ENCODE data around the gene TFEB.
A peak's percentile ranks its signal among the peaks of the same experiment; 100 is the strongest.

Gene TFEB

DNA sequence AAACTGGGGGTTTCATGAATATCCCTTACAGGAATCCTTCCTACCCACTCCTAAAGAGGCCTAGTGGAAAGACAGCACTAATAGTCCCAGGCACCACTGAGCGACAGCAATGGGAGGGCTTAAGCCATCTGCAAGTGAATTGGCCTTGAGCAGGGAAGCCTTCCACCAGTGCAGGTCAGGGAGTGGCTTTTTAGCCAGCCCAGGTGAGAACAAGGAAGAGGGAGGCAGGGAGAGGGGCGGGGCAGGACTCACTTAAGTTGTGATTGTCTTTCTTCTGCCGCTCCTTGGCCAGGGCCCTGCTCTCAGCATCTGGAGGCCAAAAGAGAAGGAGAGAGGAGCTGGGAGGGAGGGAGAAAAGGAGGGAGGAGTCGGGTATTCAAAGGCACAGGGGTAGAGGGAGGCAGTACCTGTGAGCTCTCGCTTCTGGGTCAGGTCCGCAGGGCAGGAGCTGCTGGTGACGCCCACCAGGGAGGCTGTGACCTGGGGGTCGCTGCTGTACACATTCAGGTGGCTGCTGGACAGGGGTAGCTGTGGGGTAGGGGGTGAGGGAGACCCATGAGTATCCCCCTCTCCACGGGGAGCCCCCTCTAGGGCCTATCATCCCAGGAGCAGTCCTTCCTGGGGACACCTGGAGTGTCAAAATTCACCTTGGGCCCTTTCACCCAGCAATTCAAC is 47.8 kb downstream of the TFEB start:
- no peak for DNase-seq

DNA sequence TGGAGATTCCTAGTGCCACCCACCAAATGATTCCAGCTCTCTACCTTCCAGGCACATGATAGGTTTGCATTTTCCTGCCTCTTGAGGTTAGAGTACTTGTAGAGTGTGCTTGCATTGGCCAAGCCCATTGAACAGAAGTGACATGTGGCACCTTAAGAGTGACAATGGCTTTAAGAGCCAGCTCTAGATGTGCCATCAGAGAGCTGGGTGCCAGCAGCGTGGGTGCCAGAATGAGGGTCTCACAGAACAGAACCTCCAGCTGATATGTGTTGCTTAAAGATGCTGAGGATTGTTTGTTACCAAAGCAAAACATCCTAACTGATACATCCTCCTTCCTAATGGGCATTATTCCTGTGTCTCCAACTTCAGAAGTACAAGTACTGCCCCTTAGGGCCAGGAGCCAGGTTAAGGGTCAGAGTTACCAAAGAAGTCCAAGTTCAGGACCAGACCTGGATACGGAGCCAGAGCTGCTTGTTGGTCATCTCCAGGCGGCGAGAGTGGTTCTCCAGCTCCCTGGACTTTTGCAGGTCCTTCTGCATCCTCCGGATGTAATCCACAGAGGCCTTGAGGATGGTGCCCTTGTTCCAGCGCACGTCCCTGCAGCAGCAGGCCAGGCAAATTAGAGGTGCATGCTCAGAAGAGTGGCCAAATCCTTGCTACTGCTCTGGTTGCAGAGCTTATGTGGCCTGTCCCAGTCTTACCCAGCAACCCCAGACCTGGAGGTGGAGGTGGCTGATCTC is 49.6 kb downstream of the TFEB start:
- no peak for DNase-seq

DNA sequence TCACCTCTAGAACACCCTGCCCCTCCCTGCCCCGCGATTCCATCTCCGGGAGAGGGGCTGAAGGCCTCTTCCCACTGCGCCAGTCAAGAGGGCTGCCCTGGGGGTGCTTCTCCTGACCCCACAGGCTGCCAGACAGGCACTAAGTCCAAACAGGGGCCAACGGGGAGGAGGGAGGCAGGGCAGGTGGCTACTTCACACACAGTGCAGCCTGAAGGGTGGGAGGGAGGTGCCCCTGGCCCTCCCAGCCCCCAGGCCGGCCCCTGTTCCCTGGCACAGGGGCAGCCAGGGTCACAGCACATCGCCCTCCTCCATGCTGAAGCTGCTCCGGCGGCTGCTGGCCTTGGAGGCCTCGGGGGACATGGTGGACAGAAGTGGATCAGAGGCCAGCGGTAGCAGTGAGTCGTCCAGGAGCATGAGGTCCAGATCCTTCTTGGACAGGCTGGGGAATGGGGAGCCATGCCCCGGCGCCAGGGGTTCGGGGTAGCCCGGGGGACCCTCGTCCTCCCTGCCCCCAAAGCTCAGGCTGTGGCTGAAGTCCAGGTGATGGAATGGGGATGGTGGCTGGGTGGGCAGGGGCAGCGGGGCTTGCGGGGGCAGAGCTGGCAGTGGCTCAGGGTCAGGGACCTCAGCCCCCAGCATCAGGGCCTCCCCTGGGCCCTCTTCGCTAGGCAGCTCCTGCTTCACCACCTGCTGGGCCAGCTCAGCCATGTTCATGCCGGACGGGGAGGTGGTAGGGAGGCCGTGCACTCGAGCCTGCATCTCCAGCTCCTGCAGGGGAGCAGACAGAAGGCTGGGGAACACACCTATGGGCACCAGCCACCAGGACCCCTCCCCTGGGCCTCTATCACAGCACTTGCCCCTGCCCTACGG is 50.9 kb downstream of the TFEB start:
- no peak for DNase-seq

DNA sequence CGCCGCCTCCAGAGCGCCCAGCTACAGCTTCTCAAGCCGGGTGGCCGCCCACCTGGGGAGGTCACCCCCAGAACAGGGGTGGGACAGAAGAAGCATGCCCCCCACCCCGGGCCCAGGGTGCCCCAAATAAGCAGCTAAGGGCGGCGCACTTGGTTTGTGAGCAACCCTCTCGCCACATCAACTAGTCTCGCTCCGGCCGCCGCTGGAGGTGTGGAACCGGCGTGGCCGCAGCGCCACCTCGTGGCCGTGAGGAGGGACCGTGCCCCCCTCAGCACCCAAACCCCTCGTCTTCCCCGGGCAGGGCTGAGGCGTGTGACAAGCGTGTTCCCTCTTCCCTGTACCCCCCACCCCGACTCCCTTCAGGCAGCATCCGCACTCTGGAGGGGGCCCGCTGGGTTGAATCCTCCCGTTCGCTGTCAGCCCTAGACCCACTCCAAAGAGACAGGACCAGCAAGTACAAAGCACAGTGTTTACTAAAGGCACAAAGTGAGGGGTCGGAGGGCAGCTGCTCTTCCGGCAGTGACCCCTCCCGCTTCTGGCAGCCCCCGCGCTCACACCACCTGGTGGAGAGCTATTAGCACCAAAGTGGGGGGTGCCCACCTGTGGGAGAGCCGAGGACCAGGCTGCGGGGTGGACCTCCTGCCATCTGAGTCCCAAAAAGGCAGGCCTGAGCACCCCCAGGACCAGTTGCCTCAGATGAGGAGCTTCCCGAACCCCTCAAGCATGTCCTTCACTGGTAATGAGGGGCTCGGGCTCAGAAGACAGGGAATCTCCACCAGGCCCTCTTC is 51.7 kb downstream of the TFEB start:
- DNase-seq: peak; percentile 35

DNA sequence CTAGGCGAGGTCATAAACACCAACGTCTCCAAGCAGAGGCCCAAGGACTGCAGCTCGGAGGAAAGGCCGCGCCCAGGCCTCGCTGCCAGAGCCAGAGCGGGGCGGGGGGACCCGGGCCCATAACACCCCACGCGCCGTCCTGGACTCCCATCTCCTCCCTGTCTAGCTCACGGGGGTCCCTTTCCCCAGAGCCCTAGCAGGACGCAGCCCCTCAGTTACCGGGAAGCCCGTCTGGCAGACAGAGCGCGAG is 52.2 kb downstream of the TFEB start:
- DNase-seq: no peak

DNA sequence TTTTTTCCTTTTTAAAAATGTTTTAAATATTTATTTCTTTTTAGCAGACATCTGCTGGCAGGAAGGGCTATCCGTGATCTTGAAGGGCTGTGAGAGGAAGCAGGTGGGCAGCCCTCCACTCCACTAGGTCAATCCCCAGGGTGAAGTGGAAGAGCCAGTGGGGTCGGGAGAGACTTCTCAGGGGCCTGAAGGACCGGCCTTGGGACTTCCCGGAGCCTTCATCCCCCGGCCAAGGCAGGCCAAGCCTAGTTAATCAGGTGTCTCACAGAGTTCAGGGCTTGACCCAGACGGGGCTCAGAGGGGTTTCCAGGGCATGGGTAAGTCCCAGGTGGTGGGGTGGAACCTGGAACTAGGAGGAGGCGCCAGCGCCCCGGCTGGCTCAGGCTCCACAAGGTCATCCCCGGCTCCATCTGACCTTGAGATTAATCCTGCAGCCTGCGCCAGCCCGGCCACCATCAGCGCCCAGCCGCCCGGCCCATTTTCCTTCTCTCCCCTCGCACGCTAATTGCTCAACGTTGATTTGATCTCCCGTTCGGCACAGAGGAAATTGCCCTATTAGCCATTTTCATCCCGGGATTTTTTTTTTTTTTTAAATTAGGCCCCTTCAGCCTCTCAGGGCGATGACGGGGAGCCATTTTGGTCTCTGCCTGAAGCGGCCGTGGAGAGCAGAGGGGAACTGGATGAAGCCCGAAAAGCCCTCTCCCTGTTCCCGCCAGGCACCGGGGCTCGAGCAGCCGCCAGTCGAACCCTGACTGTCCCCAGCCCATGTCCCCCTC is 52.7 kb downstream of the TFEB start:
- DNase-seq: no peak

DNA sequence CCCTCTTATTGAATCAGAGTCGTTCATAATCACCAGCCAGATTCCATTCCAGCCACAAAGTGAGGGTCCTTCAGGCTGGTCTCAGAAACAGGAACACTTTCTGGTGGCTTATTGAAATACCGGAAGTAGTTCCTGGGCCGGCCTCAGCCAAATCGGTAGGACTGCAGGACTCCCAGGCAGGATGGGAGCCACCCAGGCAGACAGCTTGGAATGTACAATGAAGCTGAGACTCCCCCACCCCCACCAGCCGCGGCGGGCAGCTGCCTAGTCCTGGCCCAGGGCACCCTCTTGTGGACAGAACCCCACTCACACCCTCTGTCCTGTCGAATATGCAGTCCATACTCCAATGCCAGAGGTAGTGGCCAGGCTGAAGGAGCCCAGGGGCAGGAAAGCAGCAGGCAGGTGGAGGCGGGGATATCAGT is 53.3 kb downstream of the TFEB start:
- DNase-seq: peak; percentile 58

DNA sequence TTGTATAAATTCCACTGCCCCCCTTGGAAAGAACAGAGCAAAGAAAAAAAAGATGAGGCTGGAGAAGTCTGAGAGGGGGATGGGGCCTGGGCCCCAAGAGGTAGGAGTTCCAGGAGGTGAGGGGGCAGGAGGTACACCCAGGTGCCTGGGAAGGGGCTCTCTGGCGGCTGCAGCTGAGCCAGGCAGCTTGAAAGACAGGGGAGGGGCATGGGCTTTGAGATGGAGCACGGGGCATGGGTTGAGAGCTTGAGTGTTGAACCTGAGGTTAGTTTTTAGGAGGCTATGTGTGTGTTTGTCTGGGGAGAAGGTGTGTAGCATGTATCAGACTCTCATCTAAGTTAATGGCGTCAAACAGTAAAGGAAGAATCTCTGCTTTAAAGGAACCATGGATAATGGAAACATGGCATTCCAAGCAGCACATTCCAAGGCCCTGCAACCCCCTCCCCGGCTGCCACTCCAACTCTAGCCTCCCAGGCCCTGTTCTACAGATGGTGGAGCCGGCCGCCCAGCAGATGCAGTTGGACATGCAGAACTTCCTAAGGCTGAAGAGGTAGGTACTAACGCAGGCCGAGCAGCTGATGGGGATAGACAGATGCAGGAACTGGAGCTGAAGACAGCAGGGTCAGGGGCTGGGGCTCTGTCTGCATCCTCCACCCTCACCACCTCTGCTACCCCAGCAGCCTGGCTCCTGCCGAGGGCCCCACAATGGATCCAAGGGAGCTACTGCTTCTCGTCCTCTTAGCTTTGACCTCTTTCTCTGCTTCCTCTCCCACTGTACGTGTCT is 55.0 kb downstream of the TFEB start:
- DNase-seq: no peak

DNA sequence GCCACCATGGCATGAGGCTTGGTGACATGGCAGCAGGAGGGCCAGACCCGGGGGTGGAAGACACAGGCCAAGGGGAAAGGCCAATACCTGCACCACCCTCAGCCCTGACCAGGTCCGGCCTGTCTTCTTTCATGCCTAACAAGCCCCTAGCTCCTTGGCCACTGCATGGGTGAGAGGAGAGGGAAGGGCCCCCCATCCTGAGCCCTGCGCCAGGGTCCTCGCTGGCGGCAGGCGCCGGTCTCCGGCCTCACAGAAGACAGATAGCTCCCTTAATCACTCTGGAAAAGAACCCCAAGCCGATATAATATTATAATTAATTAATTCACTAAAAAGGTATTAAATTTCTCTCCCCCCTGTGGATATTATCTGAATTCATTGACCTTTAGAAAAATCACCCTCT is 55.7 kb downstream of the TFEB start:
- no peak for DNase-seq

DNA sequence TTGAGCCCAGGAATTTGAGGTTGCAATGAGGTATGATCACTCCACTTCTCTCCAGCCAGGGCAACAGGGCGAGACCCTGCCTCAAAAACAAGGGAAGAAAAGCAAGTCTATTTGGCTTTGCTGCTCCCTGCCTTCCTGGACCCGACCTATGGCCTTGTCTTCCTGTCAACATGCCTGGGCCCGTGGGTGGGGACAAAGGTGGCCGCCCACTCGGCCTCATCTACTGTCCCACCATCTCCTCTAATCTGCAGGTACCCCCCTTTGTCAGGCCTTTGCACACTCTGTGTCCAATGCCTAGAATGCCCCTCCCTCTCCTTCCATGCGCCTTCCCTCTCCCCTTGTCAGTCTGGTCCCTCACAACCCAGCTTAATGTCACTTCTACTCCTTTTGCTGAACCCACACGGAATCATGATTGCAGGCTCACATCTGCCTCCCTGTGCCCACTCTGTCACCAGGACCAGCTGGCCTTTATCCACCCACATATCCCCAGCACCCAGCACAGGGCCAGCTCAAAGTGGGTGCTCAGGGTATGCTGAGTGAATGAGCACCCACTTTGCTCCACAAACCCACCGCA is 56.8 kb downstream of the TFEB start:
- no peak for DNase-seq

DNA sequence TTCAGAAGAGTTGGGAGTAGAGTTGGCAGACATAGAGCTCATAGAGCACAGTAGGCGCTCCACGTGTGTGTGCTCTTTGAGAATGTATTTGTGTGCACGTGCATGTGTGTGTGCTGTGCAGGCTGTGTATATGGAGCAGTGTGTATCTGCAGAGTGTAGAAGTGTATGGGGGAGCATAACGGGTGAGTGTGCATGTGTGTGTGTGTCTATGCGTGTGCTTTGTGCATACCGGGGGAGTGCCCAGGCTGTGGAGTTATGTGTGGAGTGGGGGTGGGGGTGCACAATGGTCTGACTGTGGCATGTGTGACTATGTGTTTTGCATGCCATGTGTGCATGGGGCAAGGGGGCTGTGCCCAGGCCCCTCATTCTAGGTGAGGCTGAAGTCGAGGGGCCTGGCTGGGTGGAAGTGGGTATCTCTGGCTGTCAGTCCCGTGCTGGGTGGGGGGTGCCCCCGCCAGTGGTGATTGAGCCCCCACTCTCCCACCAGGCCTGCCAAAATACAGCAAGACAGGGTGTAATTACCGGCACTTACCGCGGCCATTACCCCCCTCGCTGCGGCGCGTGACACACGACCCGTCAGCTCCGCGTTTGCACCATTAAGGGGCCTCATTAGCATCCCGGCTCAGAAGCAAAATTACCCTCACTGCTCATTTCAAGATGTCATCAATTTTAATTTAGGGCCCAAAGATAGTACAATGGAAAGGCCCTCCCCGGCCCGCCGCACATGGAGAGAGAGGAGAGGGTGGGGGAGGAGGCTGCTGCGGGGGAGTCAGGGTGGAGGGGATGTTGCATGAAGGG is 58.1 kb downstream of the TFEB start:
- DNase-seq: no peak

DNA sequence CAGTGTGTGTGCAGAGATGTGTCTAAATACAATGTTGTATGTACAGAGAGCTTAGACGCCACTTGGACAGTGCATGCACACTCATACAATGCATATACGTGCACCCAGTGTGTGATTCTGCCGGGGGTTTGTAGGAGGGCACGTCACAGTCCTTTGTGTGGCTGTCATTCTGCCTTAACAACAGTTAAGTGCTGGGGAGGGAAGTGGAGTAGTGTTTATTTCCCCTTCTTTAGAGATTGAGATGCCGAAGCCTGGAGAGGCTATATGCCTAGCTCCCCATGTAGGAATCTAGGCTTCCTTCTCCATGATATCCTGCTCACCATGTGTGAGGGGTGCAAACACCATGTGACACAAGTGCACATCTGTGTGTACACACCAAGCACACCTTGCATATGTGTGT is 59.0 kb downstream of the TFEB start:
- no peak for DNase-seq

DNA sequence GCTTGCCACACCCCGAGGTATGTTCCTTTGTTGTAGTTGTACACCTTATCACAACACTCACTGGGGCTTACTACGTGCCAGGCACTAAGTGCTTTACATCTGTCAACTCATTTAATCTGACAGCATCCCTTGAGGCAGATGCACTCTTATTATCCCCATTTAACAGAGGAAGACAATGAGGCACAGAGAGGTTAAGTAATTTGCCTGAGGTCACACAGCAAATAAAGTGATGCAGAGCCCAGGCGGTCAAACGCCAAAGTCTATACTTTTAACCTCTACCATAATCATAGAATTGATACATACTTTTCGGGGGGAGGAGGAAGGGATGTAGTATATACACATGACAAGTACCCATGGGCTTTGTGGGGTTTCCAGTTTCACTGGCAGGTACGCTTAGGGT is 59.4 kb downstream of the TFEB start:
- DNase-seq: no peak

DNA sequence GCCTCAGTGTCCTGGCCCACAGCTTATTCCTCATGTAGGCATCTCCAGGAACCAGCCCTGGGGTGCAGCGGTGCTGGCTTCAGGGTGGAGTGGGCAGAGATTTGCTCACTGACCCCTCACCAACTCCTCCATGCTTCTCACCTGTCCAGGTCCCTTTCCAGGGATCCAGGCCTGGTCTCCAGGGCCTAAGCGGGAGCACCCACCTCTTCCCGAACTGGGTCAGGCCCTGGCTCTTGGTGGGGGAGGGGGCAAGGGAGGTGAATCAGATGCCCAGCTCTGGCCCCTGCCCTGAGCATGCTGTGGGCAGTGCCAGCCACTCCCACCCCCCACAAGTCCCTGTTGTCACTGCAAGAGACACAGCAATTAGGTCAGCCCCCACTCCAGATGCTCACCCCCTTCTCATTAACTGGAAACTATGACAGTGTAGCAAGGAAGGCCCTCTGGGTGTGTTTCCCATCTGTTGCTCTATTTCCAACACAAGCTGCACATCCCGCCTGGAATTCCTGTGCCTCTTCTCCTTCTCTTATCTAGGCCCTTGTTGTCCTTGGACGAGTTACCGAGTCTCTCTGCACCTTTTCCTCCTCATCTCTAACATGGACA is 60.1 kb downstream of the TFEB start:
- DNase-seq: no peak

DNA sequence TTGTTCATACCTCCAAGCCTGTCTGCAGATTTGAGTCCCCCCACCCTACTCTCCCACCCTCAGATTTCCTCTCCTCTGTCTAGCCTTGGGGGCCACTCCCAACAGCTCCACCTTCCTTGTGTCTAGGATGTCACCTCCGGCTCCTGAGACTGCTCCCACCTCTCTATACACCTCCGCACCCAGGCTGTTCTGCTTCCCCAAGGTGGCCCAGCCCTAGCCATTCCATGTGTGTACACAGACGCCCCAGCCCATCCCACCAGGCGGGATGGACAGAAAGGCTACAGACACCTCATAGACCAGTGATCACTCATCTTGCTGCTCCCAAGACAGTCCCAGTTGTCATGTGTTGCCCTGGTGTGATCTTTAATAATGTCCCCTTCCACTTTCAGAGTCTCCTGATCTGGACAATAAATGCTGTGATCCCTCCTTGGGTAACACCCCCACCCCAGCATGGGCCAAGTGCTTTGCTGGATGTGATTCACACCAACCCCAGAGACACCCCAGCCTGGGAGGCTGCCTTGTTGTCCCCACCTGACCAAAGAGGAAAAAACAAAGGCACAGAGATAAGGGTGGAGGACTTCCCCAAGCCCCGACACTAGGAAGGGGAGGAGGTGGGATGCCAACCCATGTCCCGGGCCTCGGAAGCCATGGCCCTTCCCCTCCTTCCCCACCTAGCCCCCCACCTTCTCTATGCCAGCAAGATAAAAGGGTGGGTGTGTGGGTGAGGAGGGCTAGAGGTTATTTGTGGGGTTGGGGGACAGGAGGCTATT is 61.0 kb downstream of the TFEB start:
- DNase-seq: no peak

DNA sequence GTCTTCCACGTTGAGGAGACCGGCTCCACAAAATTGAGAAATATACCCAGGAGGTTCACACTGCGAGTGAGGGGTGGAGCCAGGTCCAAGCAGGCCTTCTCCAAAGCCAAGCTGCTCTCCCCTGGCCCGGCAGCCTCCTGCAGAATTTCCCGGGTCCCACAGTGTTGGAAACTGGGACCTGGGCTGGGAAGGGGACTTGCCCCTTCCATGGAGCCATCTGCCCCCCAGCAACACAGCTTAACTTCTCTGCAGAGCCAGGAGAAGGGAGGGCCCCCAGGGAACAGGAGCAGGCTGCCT is 61.8 kb downstream of the TFEB start:
- no peak for DNase-seq

DNA sequence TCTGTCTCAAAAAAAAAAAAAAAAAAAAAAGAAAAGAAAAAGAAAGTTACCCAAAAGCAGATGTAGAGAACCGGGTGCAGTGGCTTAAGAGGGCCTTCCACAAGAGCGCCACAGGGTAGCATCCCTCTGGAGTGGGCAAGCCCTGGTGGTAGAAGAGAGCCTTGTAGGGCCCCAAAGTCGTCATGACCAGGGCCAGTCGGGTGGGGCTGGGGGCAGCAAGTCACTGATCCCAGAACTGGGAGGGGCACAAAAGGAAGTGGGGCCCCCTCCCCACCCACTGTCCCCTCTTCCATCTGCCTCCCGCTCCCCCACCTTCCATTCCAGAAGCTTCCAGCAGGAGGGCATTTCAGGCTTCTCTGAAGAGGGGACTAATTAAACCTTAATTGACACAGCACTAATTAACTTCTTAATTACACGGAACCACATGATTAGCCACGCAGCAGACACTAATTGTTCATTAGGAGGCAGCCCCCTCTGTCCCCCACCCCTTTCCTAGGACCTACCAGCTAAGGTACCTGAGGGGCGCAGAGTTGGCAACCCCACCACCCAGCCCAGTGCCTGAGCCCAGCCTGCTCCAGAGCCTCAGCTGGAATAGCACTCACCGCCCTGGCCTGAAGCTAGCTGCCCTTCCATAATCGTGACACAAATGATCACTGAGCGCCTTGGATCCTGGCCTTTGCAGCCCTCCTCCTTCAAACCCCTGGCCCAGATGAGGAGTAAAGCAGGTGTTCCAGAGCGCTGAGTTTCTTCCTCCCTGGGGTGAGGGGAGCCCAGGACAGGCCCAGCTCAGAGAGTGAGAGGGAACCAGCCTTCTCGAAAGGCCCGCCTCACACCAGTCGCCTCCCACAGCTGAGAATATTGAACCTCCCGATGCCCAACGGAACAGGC is 62.3 kb downstream of the TFEB start:
- DNase-seq: no peak

DNA sequence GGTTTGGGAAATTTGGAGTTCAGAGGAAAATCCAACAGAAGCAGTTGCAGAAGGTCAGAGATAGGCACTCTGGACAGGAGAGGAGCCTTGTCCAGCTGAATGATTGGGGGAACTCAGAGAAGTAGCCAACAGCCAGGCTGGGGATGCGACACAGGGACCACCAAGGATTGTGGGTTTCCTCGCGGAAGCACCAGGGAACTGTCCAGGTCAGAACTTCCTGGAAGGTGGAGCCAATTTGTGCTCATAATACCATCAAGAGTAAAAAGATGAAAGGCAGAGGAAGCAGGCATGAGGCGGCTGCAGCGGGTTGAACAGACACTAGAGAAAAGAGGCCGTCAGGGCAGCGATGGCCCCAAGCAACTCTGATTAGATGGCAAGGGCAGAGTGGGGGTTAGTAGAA is 63.4 kb downstream of the TFEB start:
- DNase-seq: no peak
